ENCODE data around the gene TLE5.

GRCh38 chr19:3034406-3034655, 28.0 kb downstream of the TLE5 start:
- TF ChIP-seq, protein P1, sequence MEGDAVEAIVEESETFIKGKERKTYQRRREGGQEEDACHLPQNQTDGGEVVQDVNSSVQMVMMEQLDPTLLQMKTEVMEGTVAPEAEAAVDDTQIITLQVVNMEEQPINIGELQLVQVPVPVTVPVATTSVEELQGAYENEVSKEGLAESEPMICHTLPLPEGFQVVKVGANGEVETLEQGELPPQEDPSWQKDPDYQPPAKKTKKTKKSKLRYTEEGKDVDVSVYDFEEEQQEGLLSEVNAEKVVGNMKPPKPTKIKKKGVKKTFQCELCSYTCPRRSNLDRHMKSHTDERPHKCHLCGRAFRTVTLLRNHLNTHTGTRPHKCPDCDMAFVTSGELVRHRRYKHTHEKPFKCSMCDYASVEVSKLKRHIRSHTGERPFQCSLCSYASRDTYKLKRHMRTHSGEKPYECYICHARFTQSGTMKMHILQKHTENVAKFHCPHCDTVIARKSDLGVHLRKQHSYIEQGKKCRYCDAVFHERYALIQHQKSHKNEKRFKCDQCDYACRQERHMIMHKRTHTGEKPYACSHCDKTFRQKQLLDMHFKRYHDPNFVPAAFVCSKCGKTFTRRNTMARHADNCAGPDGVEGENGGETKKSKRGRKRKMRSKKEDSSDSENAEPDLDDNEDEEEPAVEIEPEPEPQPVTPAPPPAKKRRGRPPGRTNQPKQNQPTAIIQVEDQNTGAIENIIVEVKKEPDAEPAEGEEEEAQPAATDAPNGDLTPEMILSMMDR (IDR thresholded peaks at IDR 0.05), result no peak
- TF ChIP-seq ZFX (IDR thresholded peaks at IDR 0.05; ENCODE audit: borderline replicate concordance), result no peak
